ENCODE data around the gene TJP1.
"Not testable (repeated sequence)": the region's sequence is repeated elsewhere in the genome, so short reads cannot be mapped to it uniquely, and the experiment has no call there.

Gene TJP1

DNA sequence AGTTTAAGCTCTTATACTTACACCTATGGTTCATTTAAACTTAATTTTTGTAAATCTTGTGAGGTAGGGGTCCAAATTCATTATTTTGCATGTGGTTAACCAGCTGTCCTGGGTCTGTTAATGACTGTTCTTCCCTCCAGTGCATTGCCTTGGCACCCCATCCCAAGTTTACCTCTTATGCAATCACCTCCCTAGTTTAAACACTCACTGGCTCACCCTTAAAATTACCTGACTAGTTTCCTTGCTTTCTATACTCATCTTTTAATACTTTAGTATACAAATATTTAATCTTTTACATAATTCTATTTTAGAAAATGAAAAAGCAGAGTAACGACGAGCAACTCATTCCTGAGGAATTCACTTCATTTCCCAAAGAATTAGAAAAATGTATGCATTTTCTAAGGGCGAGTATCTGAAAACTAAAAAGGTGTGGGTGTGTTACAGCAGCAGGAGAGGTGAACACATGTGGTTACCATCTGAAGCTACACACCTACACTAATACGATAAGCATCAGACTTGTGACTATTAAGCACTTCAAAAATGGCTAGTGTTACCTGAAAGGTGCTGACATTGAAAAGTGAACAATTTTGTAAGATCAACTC lies 33.7 kb downstream of the TJP1 start:
- H3K4me3 ChIP-seq (ENCODE audit: low read depth, low read length), result no peak overlapping the region
- TF ChIP-seq, protein P1, sequence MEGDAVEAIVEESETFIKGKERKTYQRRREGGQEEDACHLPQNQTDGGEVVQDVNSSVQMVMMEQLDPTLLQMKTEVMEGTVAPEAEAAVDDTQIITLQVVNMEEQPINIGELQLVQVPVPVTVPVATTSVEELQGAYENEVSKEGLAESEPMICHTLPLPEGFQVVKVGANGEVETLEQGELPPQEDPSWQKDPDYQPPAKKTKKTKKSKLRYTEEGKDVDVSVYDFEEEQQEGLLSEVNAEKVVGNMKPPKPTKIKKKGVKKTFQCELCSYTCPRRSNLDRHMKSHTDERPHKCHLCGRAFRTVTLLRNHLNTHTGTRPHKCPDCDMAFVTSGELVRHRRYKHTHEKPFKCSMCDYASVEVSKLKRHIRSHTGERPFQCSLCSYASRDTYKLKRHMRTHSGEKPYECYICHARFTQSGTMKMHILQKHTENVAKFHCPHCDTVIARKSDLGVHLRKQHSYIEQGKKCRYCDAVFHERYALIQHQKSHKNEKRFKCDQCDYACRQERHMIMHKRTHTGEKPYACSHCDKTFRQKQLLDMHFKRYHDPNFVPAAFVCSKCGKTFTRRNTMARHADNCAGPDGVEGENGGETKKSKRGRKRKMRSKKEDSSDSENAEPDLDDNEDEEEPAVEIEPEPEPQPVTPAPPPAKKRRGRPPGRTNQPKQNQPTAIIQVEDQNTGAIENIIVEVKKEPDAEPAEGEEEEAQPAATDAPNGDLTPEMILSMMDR (IDR thresholded peaks at IDR 0.05; ENCODE audit: borderline replicate concordance, insufficient read depth, low read depth, low read length), result no peak

DNA sequence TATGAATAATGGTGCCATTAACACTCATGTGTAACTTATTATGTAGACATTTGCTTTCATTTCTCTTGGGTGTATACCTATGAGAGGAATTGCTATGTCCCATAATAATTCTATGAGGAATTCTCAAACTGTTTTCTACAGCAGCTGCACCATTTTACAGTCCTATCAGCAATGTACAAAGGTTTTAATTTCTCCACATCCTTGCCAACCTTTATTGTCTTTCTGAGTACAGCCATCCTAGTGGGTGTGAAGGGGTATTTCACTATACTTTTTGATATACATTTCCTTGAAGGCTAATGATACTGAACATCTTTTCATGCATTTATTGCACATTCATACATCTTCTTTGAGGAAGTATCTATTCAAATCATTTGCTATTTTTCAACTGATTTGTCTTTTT lies 34.5 kb downstream of the TJP1 start:
- TF ChIP-seq, protein P1 (IDR thresholded peaks at IDR 0.05; ENCODE audit: borderline replicate concordance, insufficient read depth, low read depth, low read length), result no peak
- no peak overlapping the region for H3K4me3 ChIP-seq (ENCODE audit: low read depth, low read length)

DNA sequence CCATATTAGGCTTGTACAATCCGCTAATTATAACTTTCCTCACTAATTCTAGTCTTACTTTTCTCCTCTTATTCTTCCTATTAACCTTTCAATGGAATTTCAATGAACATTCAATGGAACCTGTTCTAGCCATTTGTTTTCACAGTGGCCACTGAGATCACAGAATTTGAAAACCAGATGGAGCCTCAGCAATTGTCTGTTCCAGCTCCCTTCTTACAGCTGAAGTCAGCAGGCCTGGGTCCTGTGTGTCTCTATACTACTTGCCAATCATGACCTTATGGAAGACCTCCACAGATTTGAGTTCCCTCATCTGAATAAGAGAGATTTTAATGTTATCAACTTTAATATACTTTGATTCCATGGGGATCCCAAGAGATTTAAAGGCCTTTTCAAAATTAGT lies 36.6 kb downstream of the TJP1 start:
- H3K4me3 ChIP-seq (ENCODE audit: low read depth, low read length), result no peak overlapping the region
- TF ChIP-seq, protein P1 (IDR thresholded peaks at IDR 0.05; ENCODE audit: borderline replicate concordance, insufficient read depth, low read depth, low read length), result no peak

DNA sequence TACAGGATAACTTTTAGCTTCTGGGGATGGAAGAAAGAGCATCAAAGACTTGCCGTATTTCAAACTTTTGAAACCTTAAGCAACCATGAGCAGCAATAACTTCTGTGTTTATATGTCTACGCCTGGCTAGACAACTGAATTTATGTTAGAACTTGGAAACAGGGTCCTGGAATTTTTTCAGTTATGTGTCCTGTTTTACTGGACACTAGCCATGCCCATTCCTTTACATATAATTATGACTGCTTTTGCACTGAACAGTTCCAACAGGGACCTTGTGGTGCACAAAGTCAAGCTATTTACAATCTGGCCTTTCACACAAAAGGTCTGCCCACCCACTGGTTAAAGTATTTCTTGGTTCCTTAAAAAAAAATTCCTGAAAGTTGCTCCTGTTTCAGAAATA lies 37.1 kb downstream of the TJP1 start:
- TF ChIP-seq, protein P1 (IDR thresholded peaks at IDR 0.05; ENCODE audit: borderline replicate concordance, insufficient read depth, low read depth, low read length), result no peak
- no peak overlapping the region for H3K4me3 ChIP-seq (ENCODE audit: low read depth, low read length)

DNA sequence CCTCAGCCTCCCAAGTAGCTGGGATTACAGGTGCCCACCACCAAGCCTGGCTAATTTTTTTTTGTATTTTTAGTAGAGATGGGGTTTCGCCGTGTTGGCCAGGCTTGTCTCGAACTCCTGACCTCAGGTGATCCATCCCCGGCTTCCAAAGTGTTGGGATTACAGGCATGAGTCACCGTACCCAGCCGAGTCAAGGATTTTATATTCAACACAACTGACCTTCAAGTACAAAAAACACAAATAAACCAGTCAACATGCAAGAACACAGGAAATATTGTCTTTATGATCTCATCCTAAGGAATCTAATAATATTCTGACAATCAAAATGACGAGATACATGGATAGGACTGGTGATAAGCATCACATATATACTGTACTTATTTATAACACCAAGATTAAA lies 37.9 kb downstream of the TJP1 start:
- TF ChIP-seq, protein P1 (IDR thresholded peaks at IDR 0.05; ENCODE audit: borderline replicate concordance, insufficient read depth, low read depth, low read length), result no peak
- H3K4me3 ChIP-seq (ENCODE audit: low read depth, low read length), result no peak overlapping the region

DNA sequence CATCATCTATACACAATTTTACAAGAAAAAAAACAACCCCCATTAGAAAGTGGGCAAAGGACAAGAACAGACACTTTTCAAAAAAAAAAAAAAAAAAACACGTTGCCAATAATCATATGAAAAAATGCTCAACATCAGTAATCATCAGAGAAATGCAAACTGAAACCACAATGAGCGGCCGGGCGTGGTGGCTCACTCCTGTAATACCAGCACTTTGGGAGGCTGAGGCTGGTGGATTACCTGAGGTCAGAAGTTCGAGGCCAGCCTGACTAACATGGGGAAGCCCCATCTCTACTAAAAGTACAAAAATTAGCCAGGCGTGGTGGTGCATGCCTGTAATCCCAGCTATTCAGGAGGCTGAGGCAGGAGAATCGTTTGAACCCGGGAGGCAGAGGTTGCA lies 39.5 kb downstream of the TJP1 start:
- not testable (repeated sequence) for H3K4me3 ChIP-seq (ENCODE audit: low read depth, low read length)

DNA sequence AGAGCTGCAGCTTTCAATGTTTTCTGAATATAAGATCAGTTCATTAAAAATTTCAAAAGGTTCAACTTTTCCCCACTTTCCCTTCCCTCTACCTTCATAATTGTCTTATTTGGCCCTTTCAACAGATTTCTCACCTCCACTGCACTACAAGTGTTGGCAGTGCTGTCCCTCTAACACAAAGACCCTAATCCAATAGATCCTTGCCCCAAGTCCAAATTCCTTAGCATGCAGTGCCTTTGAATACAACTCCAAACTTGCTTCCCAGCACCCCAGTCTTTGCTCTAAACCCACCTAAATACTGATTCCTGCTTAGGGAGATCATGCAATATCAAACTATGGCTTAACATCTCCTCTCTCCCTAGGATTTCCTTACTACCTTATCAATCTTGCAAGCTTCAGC lies 43.9 kb downstream of the TJP1 start:
- TF ChIP-seq, protein P1 (IDR thresholded peaks at IDR 0.05; ENCODE audit: borderline replicate concordance, insufficient read depth, low read depth, low read length), result no peak
- no peak overlapping the region for H3K4me3 ChIP-seq (ENCODE audit: low read depth, low read length)

DNA sequence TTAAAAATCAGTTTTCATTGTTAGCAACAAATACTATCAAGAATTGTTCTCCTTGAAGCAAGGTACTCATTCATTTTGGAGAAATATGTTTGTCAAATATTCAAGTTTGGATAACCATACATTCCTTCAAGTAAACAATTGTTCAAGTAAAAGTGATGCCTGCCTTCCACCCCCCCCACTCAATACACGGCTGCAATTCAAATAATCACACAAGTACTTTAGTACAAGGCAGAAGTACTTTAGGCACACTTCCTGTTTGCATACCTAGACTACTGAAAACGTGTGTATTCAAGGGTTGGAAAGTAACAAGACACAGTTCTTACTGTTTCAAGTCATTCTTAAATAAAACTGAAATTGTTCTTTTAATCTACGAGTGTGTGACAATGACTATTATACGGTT lies 45.4 kb downstream of the TJP1 start:
- TF ChIP-seq, protein P1 (IDR thresholded peaks at IDR 0.05; ENCODE audit: borderline replicate concordance, insufficient read depth, low read depth, low read length), result no peak
- H3K4me3 ChIP-seq (ENCODE audit: low read depth, low read length), result no peak overlapping the region

All from GM12875 (cell line).